HG03457 (cell line): ENCODE data around the gene BCKDHB.
"Not testable (repeated sequence)": the region's sequence is repeated elsewhere in the genome, so short reads cannot be mapped to it uniquely, and the experiment has no call there.

Experiments used
- ATAC-seq: cut with Tn5 transposase; IDR thresholded peaks from one replicate; pipeline ENCODE4 v1.9.1; 2021; ENCODE audit warnings: moderate number of reproducible peaks; ENCODE audit not compliant: unreplicated experiment

BCKDHB gene

GRCh38 chr6:80254716-80255115 lies 148.2 kb downstream of the BCKDHB start:
- ATAC-seq, result no peak

- ATAC-seq, result no peak
Measured at GRCh38 chr6:80256691-80257090, 150.2 kb downstream of the BCKDHB start.

- ATAC-seq, result no peak
Measured at GRCh38 chr6:80259118-80259517, 152.6 kb downstream of the BCKDHB start.

GRCh38 chr6:80263585-80263984 lies 157.1 kb downstream of the BCKDHB start:
- no peak for ATAC-seq

- no peak for ATAC-seq
Measured at GRCh38 chr6:80268865-80269730, 162.6 kb downstream of the BCKDHB start.

- no peak for ATAC-seq
Measured at GRCh38 chr6:80271074-80271473, 164.6 kb downstream of the BCKDHB start.

- no peak for ATAC-seq
Measured at GRCh38 chr6:80272988-80273387, 166.5 kb downstream of the BCKDHB start.

GRCh38 chr6:80276861-80277260 lies 170.4 kb downstream of the BCKDHB start:
- no peak for ATAC-seq

GRCh38 chr6:80277501-80277900 lies 171.0 kb downstream of the BCKDHB start:
- ATAC-seq, result no peak

- ATAC-seq, result no peak
Measured at GRCh38 chr6:80280262-80281010, 174.0 kb downstream of the BCKDHB start.

GRCh38 chr6:80282913-80283554 lies 176.6 kb downstream of the BCKDHB start:
- ATAC-seq, result no peak

GRCh38 chr6:80287112-80287511 lies 180.6 kb downstream of the BCKDHB start:
- no peak for ATAC-seq

GRCh38 chr6:80287607-80288006 lies 181.1 kb downstream of the BCKDHB start:
- ATAC-seq, result no peak

- no peak for ATAC-seq
Measured at GRCh38 chr6:80289727-80290126, 183.3 kb downstream of the BCKDHB start.

- not testable (repeated sequence) for ATAC-seq
Measured at GRCh38 chr6:80294531-80294930, 188.1 kb downstream of the BCKDHB start.

- ATAC-seq, result no peak
Measured at GRCh38 chr6:80302716-80303115, 196.2 kb downstream of the BCKDHB start.

- no peak for ATAC-seq
Measured at GRCh38 chr6:80304014-80304413, 197.5 kb downstream of the BCKDHB start.

- ATAC-seq, result no peak
Measured at GRCh38 chr6:80314531-80314930, 208.1 kb downstream of the BCKDHB start.

GRCh38 chr6:80316686-80317231 lies 210.3 kb downstream of the BCKDHB start:
- ATAC-seq, result no peak

GRCh38 chr6:80319196-80319595 lies 212.7 kb downstream of the BCKDHB start:
- no peak for ATAC-seq

GRCh38 chr6:80321011-80321410 lies 214.5 kb downstream of the BCKDHB start:
- no peak for ATAC-seq
